SK-N-SH (cell line): ENCODE measurements around the gene PCYT2. TPM values are rescaled to one million over a fixed set of nuclear protein-coding genes. Genes with fewer than 3 reads are reported as not detected.

Experiments
- CTCF ChIA-PET: fragments of 300-600, 350-600 bp; formaldehyde crosslinking; extraction: SDS; loops from one replicate; lab custom pipeline; 2021; lab: Yijun Ruan, JAX
- POLR2A ChIA-PET: fragments of 350-600 bp; sonication (Branson Sonifier 250); formaldehyde crosslinking; extraction: SDS; loops from one replicate; lab custom pipeline; 2020; ENCODE audit warnings: antibody characterized with exemption, inconsistent platforms; lab: Yijun Ruan, JAX
- DNase-seq: peaks from one replicate; pipeline ENCODE4 v3.0.0; 2012
- H2AFZ ChIP-seq: fragments of 200-600 bp; sonication (generic); 2 replicates; pipeline ENCODE4 v1.8.1; 2016; ENCODE audit warnings: antibody characterized with exemption, mild to moderate bottlenecking, low read depth
- H3F3A ChIP-seq: fragments of 200-600 bp; sonication (generic); replicated peaks from 2 replicates; pipeline ENCODE3; 2016; ENCODE audit warnings: antibody characterized with exemption, mild to moderate bottlenecking; ENCODE audit not compliant: insufficient read depth
- H3K27ac ChIP-seq, 2 experiments: fragments of 200-500 bp in 1 of 2; fragments of 200-600 bp in 1 of 2; sonication (Bioruptor generic) in 1 of 2; sonication (generic), shearing (Covaris generic) in 1 of 2; 2 replicates each; pipeline versions ENCODE4 v1.5.1 to v1.6.1; 2014 to 2016; ENCODE audit warnings: low read depth in 2 of 2, inconsistent platforms in 1 of 2, low read length in 1 of 2, mild to moderate bottlenecking in 1 of 2, mixed read lengths in 1 of 2
- H3K27me3 ChIP-seq: fragments of 200-600 bp; sonication (generic), shearing (Covaris generic); 2 replicates; pipeline ENCODE4 v1.6.1; 2016; ENCODE audit warnings: mixed run types; ENCODE audit not compliant: insufficient read depth
- H3K36me3 ChIP-seq, 2 experiments: fragments of 200-500 bp in 1 of 2; fragments of 200-600 bp in 1 of 2; sonication (Bioruptor generic) in 1 of 2; sonication (generic) in 1 of 2; replicated peaks in 1 of 2; 2 replicates each; pipeline versions ENCODE3 to v1.5.1; 2014 to 2016; ENCODE audit warnings: low read length in 1 of 2, mild to moderate bottlenecking in 1 of 2; ENCODE audit not compliant: insufficient read depth in 2 of 2, control insufficient read depth in 1 of 2
- H3K4me1 ChIP-seq, 2 experiments: fragments of 200-500 bp in 1 of 2; fragments of 200-600 bp in 1 of 2; sonication (Bioruptor generic) in 1 of 2; sonication (generic), shearing (Covaris generic) in 1 of 2; 2 replicates each; pipeline versions ENCODE4 v1.5.1 to v1.6.1; 2014 to 2016; ENCODE audit warnings: low read depth in 1 of 2, low read length in 1 of 2, mixed run types in 1 of 2; ENCODE audit not compliant: insufficient read depth in 2 of 2, control insufficient read depth in 1 of 2
- H3K4me2 ChIP-seq: fragments of 200-600 bp; sonication (generic), shearing (Covaris generic); 2 replicates; pipeline ENCODE4 v1.6.1; 2017; ENCODE audit warnings: mixed run types
- H3K4me3 ChIP-seq, 2 experiments: fragments of 200-500 bp in 1 of 2; fragments of 200-600 bp in 1 of 2; sonication (Bioruptor generic) in 1 of 2; sonication (generic), shearing (Covaris generic) in 1 of 2; 2 replicates each; pipeline versions ENCODE4 v1.5.1 to v1.8.1; 2014 to 2016; ENCODE audit warnings: low read depth in 2 of 2, inconsistent platforms in 1 of 2, low read length in 1 of 2, mild to moderate bottlenecking in 1 of 2, mixed read lengths in 1 of 2, moderate library complexity in 1 of 2
- H3K79me2 ChIP-seq: fragments of 200-600 bp; sonication (generic); 2 replicates; pipeline ENCODE4 v1.8.1; 2017; ENCODE audit warnings: mild to moderate bottlenecking; ENCODE audit not compliant: insufficient read depth
- H3K9ac ChIP-seq: fragments of 200-600 bp; sonication (generic); 2 replicates; pipeline ENCODE4 v1.6.1; 2017; ENCODE audit warnings: mixed run types
- H3K9me2 ChIP-seq: fragments of 200-600 bp; sonication (generic); 2 replicates; pipeline ENCODE4 v1.6.1; 2017; ENCODE audit warnings: mixed run types
- H3K9me3 ChIP-seq: fragments of 200-600 bp; sonication (generic); 2 replicates; pipeline ENCODE4 v1.6.1; 2017; ENCODE audit warnings: mixed run types, mild to moderate bottlenecking, moderate library complexity
- H4K20me1 ChIP-seq: fragments of 200-600 bp; sonication (generic); 2 replicates; pipeline ENCODE4 v1.6.1; 2017; ENCODE audit warnings: mild to moderate bottlenecking, mixed run types; ENCODE audit not compliant: insufficient read depth
- EP300 ChIP-seq, 2 experiments: IDR thresholded peaks; 2 replicates each; pipeline versions ENCODE4 v1.4.0 to v1.6.1; 2012; ENCODE audit warnings: borderline replicate concordance in 1 of 2, low read depth in 1 of 2, low read length in 1 of 2
- EZH2phosphoT487 ChIP-seq: fragments of 200-600 bp; sonication (generic); IDR thresholded peaks from 2 replicates; pipeline ENCODE4 v1.6.1; 2017; ENCODE audit warnings: low read depth, mixed run types, mild to moderate bottlenecking, antibody characterized with exemption, moderate library complexity, borderline replicate concordance
- FOXJ3 ChIP-seq: sonication (generic); formaldehyde crosslinking; IDR thresholded peaks from 2 replicates; pipeline ENCODE4 v1.5.1; 2020; ENCODE audit warnings: mild to moderate bottlenecking, missing genetic modification reagents
- JUND ChIP-seq: IDR thresholded peaks from 2 replicates; pipeline ENCODE4 v1.4.0; 2012
- MEF2A ChIP-seq: IDR thresholded peaks from 2 replicates; pipeline ENCODE4 v1.4.0; 2012; ENCODE audit warnings: low read depth, borderline replicate concordance
- RFX5 ChIP-seq: IDR thresholded peaks from 2 replicates; pipeline ENCODE4 v1.6.1; 2012; ENCODE audit warnings: mild to moderate bottlenecking, improper control_type of control experiment, low read length
- RXRA ChIP-seq: IDR thresholded peaks from 2 replicates; pipeline ENCODE4 v1.4.0; 2012; ENCODE audit warnings: low read depth, mild to moderate bottlenecking, borderline replicate concordance
- TCF12 ChIP-seq: IDR thresholded peaks from 2 replicates; pipeline ENCODE4 v1.4.0; 2012
- USF1 ChIP-seq: IDR thresholded peaks from 2 replicates; pipeline ENCODE4 v1.4.0; 2012; ENCODE audit warnings: low read depth, borderline replicate concordance
- WGBS: methylation state at CpG from one replicate; pipeline ENCODE4 v1.1.6; 2017; ENCODE audit warnings: low lambda C conversion rate; 5-methylcytosine and 5-hydroxymethylcytosine counted together
- polyA plus RNA-seq, 3 experiments: library from polyadenylated mRNA; depleted of rRNA; stranded (reverse); fragments of >200 nt; gene quantifications; 2 replicates each; pipeline ENCODE4 v1.2.3, GENCODE V29; 2012
- TF ChIP-seq, protein P1 (sequence below): IDR thresholded peaks from 2 replicates; pipeline ENCODE4 v1.6.1; 2012; ENCODE audit warnings: mild to moderate bottlenecking, low read depth, low read length, moderate library complexity
- TF ChIP-seq, protein P2 (sequence below): fragments of 150-350 bp; IDR thresholded peaks from 2 replicates; pipeline ENCODE4 v1.6.1; 2017; ENCODE audit warnings: antibody characterized with exemption, low read length, low read depth, borderline replicate concordance
- TF ChIP-seq, protein P3 (sequence below): fragments of 150-350 bp; IDR thresholded peaks from 2 replicates; pipeline ENCODE4 v1.6.1; 2016; ENCODE audit warnings: mild to moderate bottlenecking, low read depth, low read length

The PCYT2 gene
- polyA plus RNA-seq, 1 of the 3 experiments (the other 2 are of a cell fraction) = 46.2 TPM

DNA sequence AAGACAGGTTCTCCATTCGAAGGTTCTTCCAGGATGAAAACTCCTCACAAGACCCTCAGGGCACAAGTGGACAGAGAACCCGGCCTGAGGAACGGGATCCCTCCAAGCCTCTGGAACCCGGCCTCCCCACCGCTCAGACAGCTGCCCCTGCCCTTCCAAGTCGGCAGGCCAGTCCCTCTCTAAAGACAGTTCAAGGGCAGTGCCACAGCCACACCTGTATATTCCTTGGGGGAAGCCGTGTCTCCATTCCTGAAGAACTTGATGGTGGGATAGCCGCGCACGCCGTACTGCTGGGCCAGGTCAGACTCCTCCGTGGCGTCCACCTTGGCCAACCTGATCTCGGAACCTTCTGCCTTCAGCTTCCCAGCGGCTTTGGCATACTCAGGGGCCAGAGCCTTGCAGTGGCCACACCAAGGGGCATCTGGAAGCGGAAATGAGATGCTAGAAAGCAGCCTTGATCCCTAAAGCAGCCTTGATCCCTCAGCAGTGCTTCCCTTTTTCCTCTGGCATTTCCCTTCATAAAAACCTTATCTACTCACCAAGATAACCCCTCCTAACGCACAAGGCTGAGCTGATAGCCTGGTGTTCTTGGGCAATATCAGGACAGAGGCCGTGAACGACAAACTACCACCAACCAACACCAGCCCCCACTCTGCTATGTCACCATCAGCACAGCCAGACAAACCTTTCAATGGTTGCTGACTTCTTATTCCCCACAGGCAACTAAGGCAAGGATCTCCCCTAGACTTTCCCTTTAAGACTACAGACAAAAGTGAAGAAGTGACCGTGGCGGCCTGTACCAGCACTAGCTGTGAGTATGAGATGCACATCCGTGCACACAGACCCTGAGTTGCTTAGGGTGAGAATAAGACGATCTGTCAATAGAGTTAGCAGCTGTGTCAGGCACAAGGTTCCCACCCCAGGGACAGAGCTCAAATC, 52.0 kb downstream of the PCYT2 start:
- CTCF ChIA-PET = interaction anchor here (0.8 to 2.0 kb wide), 11 partner anchors 10 to 134 kb away, joined by 3 to 9 read pairs (median 3); partner anchors contain the start of genes MCRIP1 and SIRT7
- Histone ChIP-seq H3K9ac (peak overlapping the region; percentile 89), H3K4me1 (peaks cover 28 to 31% of the 10 kb centered on the region in 2 experiments), H3K79me2 (peaks cover 94% of the 10 kb centered on the region), H3K4me3 (peak overlapping the region; percentile 75 to 83), H3K9me3 (no peaks in the 10 kb centered on the region), H3K9me2 (no peaks in the 10 kb centered on the region), H3K27me3 (no peaks in the 10 kb centered on the region), H2AFZ (no peak overlapping the region), H3K36me3 (peaks cover 36 to 63% of the 10 kb centered on the region in 2 experiments), H3K4me2 (peak overlapping the region; percentile 99), H3F3A (peaks cover 17% of the 10 kb centered on the region), H4K20me1 (peaks cover 53% of the 10 kb centered on the region), H3K27ac (peak overlapping the region; percentile 77 to 79; a peak in 2 of 4 replicates)
- TF ChIP-seq, protein P1, sequence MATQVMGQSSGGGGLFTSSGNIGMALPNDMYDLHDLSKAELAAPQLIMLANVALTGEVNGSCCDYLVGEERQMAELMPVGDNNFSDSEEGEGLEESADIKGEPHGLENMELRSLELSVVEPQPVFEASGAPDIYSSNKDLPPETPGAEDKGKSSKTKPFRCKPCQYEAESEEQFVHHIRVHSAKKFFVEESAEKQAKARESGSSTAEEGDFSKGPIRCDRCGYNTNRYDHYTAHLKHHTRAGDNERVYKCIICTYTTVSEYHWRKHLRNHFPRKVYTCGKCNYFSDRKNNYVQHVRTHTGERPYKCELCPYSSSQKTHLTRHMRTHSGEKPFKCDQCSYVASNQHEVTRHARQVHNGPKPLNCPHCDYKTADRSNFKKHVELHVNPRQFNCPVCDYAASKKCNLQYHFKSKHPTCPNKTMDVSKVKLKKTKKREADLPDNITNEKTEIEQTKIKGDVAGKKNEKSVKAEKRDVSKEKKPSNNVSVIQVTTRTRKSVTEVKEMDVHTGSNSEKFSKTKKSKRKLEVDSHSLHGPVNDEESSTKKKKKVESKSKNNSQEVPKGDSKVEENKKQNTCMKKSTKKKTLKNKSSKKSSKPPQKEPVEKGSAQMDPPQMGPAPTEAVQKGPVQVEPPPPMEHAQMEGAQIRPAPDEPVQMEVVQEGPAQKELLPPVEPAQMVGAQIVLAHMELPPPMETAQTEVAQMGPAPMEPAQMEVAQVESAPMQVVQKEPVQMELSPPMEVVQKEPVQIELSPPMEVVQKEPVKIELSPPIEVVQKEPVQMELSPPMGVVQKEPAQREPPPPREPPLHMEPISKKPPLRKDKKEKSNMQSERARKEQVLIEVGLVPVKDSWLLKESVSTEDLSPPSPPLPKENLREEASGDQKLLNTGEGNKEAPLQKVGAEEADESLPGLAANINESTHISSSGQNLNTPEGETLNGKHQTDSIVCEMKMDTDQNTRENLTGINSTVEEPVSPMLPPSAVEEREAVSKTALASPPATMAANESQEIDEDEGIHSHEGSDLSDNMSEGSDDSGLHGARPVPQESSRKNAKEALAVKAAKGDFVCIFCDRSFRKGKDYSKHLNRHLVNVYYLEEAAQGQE = no peak
- TF ChIP-seq TCF12 (no peak), USF1 (no peak), JUND (no peak), RXRA (no peak), EZH2phosphoT487 (no peak), EP300 (IDR thresholded peaks at IDR 0.05; ENCODE audit: borderline replicate concordance in 1 of 2, low read depth in 1 of 2, low read length in 1 of 2) (no peak), FOXJ3 (CRISPR knock-in tag) (no peak), RFX5 (no peak), MEF2A (no peak)
- TF ChIP-seq, protein P2, sequence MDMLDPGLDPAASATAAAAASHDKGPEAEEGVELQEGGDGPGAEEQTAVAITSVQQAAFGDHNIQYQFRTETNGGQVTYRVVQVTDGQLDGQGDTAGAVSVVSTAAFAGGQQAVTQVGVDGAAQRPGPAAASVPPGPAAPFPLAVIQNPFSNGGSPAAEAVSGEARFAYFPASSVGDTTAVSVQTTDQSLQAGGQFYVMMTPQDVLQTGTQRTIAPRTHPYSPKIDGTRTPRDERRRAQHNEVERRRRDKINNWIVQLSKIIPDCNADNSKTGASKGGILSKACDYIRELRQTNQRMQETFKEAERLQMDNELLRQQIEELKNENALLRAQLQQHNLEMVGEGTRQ = no peak
- TF ChIP-seq, protein P3, sequence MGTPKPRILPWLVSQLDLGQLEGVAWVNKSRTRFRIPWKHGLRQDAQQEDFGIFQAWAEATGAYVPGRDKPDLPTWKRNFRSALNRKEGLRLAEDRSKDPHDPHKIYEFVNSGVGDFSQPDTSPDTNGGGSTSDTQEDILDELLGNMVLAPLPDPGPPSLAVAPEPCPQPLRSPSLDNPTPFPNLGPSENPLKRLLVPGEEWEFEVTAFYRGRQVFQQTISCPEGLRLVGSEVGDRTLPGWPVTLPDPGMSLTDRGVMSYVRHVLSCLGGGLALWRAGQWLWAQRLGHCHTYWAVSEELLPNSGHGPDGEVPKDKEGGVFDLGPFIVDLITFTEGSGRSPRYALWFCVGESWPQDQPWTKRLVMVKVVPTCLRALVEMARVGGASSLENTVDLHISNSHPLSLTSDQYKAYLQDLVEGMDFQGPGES = no peak
- no peak for DNase-seq
- 57% methylated on average over 22 of the region's 23 CpGs for WGBS
- POLR2A ChIA-PET = interaction anchor here (1.6 kb wide), 1 partner anchor 26 kb away, joined by 3 read pairs; the partner anchor contains the start of gene MCRIP1
